Omental fat pad (tissue), 4 donors: ENCODE results near the gene MPRIP. TPM values are rescaled to one million over a fixed set of nuclear protein-coding genes. Genes with fewer than 3 reads are reported as not detected.

Experiments used
- ATAC-seq: fragments of 150-250 bp; one replicate; pipeline ENCODE4 v1.9.1; 2016; ENCODE audit warnings: mild to moderate bottlenecking, moderate library complexity; ENCODE audit not compliant: low FRiP score
- DNase-seq: peaks from one replicate; pipeline ENCODE4 v3.0.0-alpha.2; 2019; ENCODE audit warnings: low spot score
- CTCF ChIP-seq, 3 donors: fragments of 450-650 bp; IDR thresholded peaks; one replicate each; pipeline ENCODE4 v1.5.1; 2016 to 2017; ENCODE audit warnings: antibody characterized with exemption in 3 of 3, mild to moderate bottlenecking in 3 of 3, moderate library complexity in 2 of 3
- total RNA-seq, 4 donors: library from RNA; depleted of rRNA; stranded (reverse); fragments of >200 nt; gene quantifications; one replicate each; pipeline ENCODE4 v1.1.0, GENCODE V29; 2016

MPRIP gene
- total RNA-seq, 4 donors from 2014 or later, result 68.6 to 196 (median 125) TPM

DNA sequence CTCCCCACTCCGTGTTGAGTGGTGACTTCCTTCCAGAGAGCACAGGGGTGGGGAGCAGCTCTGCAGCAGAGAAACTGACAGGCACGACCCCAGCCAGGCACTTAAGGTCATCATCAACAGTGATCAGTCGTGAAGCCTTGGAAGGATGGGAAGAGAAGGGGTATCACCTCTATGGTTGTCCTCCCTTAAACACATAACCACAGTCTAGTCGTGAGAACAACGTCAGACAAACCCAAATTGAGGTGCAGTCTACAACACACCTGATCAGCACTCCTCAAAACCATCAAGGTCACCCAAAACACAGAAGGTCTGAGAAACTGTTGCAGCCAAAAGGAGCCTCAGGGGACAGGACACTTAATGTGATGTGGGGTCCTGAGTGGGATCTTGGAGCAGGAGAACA, 68.3 kb downstream of the MPRIP start:
- no peak for TF ChIP-seq CTCF (IDR thresholded peaks at IDR 0.05)
- no peak for ATAC-seq
- no peak for DNase-seq

- no peak for DNase-seq
- no peak for TF ChIP-seq CTCF (IDR thresholded peaks at IDR 0.05)
- no peak for ATAC-seq
These were observed 69.4 kb downstream of the MPRIP start for GRCh38 chr17:17111401-17112393.

- no peak for DNase-seq
- ATAC-seq, result no peak
- TF ChIP-seq CTCF (IDR thresholded peaks at IDR 0.05), result no peak
These were observed 70.5 kb downstream of the MPRIP start for GRCh38 chr17:17112628-17113200.

GRCh38 chr17:17114592-17115225, 72.5 kb downstream of the MPRIP start:
- no peak for TF ChIP-seq CTCF (IDR thresholded peaks at IDR 0.05)
- no peak for ATAC-seq
- no peak for DNase-seq

DNA sequence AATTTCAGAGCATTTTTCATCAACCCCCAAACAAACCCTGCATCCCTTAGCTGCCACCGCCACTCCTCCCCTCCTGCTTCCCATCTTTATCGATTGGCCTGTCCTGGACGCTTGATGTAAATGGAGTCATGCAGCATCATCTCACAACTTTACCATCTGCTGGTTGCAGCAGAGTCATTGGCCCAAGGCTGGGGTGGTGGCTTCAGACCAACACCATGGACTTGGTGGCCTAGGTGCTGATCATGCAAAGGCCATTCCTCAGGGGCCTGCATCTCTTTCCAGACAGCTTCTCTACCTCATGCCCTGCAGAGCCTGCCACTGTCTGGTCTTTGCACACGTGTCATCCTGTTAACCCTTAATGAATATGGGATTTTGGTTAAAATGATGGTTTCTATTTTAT, 73.4 kb downstream of the MPRIP start:
- TF ChIP-seq CTCF (IDR thresholded peaks at IDR 0.05), result no peak
- ATAC-seq, result no peak
- no peak for DNase-seq

- no peak for ATAC-seq
These were observed 74.1 kb downstream of the MPRIP start for GRCh38 chr17:17116406-17116805.

More at GRCh38 chr17:17116406-17116805, 74.1 kb downstream of the MPRIP start:
- TF ChIP-seq CTCF (IDR thresholded peaks at IDR 0.05), result no peak
- no peak for DNase-seq
